Gastroesophageal sphincter (tissue), 3 donors: Measurements from ENCODE around the gene SHISA7.

Experiments used
- CTCF ChIP-seq, 4 experiments: fragments of 200-600 bp in 2 of 4; fragments of 450-650 bp in 2 of 4; sonication (generic) in 1 of 4; IDR thresholded peaks; one replicate each; pipeline ENCODE4 v1.5.1; 2017 to 2019; ENCODE audit warnings: antibody characterized with exemption in 4 of 4, mild to moderate bottlenecking in 2 of 4, moderate library complexity in 2 of 4
- EP300 ChIP-seq: sonication (generic); formaldehyde crosslinking; IDR thresholded peaks from one replicate; pipeline ENCODE4 v1.6.1; 2017; ENCODE audit warnings: antibody characterized with exemption, mild to moderate bottlenecking
- POLR2A ChIP-seq, 2 donors: fragments of 450-650 bp; IDR thresholded peaks; one replicate each; pipeline ENCODE4 v1.6.1; 2017; ENCODE audit warnings: antibody characterized with exemption in 2 of 2, mild to moderate bottlenecking in 2 of 2, moderate library complexity in 1 of 2
- POLR2AphosphoS5 ChIP-seq: sonication (generic); formaldehyde crosslinking; IDR thresholded peaks from one replicate; pipeline ENCODE4 v1.6.1; 2017; ENCODE audit warnings: antibody characterized with exemption

GRCh38 chr19:55426042-55426441 lies 17.1 kb downstream of the SHISA7 start:
- TF ChIP-seq CTCF (IDR thresholded peaks at IDR 0.05) (no peak), POLR2A (IDR thresholded peaks at IDR 0.05) (no peak), POLR2AphosphoS5 (no peak), EP300 (no peak)
